A673 (cell line): ENCODE data around the gene ZAR1L.

Experiments
- CTCF ChIP-seq: fragments of 300-800, 200-600 bp; sonication (generic); conservative IDR thresholded peaks from 2 replicates; pipeline ENCODE4 v1.5.1; 2017; ENCODE audit warnings: low read depth, mild to moderate bottlenecking, antibody characterized with exemption, low read length, moderate library complexity, mixed read lengths
- EZH2 ChIP-seq: fragments of 200-600 bp; sonication (generic); IDR thresholded peaks from 2 replicates; pipeline ENCODE4 v1.6.1; 2017; ENCODE audit warnings: borderline replicate concordance, low read depth, mild to moderate bottlenecking, mixed read lengths, antibody characterized with exemption, low read length; ENCODE audit not compliant: poor library complexity, severe bottlenecking

- no peak for TF ChIP-seq CTCF
- no peak for TF ChIP-seq EZH2
Measured at GRCh38 chr13:32311188-32311897, 3.8 kb downstream of the ZAR1L start.
